ENCODE data around the gene MEX3B.

MEX3B gene

DNA sequence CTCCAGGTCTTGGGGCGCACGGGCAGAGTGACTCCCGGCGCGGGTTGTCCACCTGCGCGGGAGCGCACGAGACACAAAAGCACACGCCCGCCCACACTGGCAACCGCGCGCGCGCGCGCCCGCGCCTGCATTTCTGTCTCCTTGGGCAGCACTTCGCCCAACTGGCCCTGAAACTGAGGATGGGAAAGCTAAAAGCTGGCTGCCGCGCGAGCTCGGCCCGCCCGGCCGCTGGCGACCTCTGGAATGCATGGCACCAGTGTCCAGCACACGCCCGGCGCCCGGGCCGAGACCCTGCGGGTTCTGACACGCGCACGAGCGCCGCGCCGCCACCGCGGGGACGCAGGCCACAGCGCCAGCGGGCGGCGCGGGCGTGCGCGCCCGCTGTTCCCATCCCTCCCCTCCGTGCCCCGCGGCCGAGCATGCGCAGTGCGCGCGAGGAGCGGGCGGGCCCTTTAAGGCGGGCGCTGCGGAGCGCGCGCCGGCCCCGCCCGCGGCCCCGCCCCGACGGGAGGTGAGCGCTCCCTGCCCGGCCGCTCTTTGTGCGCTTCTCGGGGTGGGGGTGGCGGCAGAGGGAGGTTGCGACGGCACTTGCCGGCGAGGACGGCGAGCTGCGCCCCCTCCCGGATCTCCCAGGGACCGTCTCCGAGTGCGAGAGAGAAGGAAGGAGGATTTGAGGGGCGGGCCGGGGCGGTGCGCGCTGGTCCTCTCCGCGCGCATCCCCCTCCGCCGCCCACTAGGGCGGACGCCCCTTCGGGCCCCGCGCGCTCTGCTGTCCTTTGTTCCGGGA, 1.0 kb upstream of the MEX3B start:
- peak; percentile 96 for DNase-seq (ENCODE audit: extremely low spot score)
- ChIA-PET CTCF (interaction anchor here (1.1 to 2.2 kb wide), 2 partner anchors 10 to 11 kb away, joined by 3 to 8 read pairs; no protein-coding TSS in a partner anchor), POLR2A (no interaction called here)
- TF ChIP-seq, protein P1, sequence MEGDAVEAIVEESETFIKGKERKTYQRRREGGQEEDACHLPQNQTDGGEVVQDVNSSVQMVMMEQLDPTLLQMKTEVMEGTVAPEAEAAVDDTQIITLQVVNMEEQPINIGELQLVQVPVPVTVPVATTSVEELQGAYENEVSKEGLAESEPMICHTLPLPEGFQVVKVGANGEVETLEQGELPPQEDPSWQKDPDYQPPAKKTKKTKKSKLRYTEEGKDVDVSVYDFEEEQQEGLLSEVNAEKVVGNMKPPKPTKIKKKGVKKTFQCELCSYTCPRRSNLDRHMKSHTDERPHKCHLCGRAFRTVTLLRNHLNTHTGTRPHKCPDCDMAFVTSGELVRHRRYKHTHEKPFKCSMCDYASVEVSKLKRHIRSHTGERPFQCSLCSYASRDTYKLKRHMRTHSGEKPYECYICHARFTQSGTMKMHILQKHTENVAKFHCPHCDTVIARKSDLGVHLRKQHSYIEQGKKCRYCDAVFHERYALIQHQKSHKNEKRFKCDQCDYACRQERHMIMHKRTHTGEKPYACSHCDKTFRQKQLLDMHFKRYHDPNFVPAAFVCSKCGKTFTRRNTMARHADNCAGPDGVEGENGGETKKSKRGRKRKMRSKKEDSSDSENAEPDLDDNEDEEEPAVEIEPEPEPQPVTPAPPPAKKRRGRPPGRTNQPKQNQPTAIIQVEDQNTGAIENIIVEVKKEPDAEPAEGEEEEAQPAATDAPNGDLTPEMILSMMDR (IDR thresholded peaks at IDR 0.05; ENCODE audit: control extremely low read depth, extremely low read depth, low read depth, missing control alignments): peak; percentile 56

DNA sequence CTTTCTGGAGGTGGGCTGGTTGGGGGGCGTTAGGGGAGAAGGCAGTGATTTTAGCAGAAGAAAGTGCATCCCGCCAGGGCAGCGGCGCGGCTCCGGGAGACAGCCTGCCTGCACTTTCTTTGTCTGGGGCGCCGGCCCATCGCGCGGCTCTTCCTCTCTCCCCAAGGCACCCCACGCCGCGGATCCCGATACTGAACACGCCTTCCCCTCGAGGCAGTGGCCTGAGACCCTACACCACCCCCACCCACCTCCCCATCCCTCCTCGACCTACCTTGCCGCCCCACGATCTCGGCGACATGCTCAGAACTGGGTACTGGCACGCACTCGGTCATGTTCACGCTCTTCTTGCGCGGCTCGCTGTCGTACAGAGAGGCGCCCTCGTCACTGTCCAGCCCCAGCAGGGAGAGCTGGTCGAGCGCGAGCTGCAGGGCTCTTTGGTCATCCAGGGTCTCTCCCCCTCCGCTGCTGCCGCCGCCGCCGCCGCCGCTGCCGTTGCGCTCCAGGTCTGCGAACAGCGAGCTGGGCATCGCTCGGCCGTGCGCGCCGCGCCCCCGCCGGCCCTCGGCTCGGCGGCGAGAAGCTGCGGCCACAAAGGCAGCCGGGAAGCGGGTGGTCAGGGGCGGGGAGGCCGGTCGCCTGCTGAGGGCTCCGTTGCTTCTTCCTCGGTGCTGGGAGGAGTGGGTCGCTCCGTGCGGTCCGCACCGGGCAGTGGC, 483 bp downstream of the MEX3B start:
- TF ChIP-seq, protein P1 (IDR thresholded peaks at IDR 0.05; ENCODE audit: control extremely low read depth, extremely low read depth, low read depth, missing control alignments): peak; percentile 8
- ChIA-PET CTCF (interaction anchor here (0.9 to 1.1 kb wide), 2 partner anchors 13 to 15 kb away, joined by 3 to 4 read pairs; no protein-coding TSS in a partner anchor), POLR2A (no interaction called here)
- DNase-seq (ENCODE audit: extremely low spot score): peak; percentile 44

DNA sequence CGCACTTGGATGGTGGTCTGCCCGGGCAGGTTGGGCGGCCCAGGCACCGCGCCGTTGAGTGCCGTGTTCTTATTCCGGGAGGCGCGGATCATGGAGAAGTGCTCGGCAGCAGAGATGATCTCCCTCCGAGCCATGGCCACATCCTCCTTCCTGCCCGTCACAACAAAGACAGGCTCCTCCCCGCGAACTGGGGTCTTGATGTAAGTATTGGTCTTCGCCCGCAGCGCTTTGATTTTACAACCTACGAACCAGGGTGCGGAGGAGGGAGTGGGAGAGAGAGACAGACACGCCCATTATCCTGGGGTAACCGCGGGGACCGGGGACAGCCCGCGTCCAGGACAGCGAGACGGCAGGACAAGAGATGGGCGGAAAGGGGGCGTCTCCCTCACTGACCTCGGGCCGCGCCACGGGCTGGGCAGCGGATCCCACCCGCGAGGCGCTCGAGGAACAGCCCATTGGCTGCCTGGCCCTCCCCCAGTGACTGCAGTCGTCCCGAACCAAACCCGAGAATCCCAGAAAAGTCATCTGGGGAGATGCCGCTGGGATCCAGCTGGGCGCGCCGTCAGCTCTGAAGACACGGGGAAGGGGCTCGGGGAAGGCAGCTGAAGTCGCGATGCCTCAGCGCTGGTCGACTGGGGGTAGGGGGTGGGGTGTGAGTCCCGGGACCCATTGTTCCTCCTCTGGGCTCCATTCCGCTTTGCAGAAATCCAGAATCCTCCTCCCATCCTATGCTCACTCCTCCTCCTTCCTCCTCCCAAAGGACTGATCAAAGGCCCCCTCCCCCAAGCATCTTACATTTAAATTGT, 1.2 kb downstream of the MEX3B start:
- TF ChIP-seq, protein P1 (IDR thresholded peaks at IDR 0.05; ENCODE audit: control extremely low read depth, extremely low read depth, low read depth, missing control alignments): no peak
- peak; percentile 31 for DNase-seq (ENCODE audit: extremely low spot score)
- ChIA-PET CTCF (no interaction called here), POLR2A (no interaction called here)

- ChIA-PET POLR2A (no interaction called here), CTCF (no interaction called here)
- TF ChIP-seq, protein P1 (IDR thresholded peaks at IDR 0.05; ENCODE audit: control extremely low read depth, extremely low read depth, low read depth, missing control alignments): no peak
- no peak for DNase-seq (ENCODE audit: extremely low spot score)
These were observed 1.9 kb downstream of the MEX3B start for GRCh38 chr15:82043796-82044372.

DNA sequence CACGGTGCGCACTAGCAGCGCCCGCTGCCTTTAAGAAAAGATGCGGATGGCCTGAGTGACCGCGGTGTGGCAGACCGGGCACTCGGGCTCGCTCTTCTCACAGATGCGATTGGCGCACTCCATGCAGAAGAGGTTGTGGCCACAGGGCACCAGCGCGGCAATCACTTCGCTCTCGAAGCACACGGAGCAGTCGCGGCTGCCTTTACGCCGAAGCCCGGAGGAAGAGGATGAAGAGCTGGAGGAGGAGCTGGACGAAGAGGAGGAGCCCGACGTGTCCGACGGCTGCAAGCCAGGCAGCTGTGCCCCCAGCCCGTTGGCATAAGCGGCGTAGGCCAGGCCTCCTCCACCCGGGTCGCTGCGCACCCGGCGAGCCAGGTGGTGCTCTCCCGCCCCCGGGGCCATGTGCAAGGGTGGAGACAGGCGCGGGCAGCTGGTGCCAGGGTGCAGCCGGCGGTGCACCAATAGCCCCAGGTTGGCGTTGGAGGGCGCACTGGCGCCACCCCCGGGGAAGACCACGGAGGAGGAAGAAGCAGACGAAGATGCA, 2.6 kb downstream of the MEX3B start:
- DNase-seq (ENCODE audit: extremely low spot score): no peak
- TF ChIP-seq, protein P1 (IDR thresholded peaks at IDR 0.05; ENCODE audit: control extremely low read depth, extremely low read depth, low read depth, missing control alignments): no peak
- ChIA-PET CTCF (no interaction called here), POLR2A (no interaction called here)

DNA sequence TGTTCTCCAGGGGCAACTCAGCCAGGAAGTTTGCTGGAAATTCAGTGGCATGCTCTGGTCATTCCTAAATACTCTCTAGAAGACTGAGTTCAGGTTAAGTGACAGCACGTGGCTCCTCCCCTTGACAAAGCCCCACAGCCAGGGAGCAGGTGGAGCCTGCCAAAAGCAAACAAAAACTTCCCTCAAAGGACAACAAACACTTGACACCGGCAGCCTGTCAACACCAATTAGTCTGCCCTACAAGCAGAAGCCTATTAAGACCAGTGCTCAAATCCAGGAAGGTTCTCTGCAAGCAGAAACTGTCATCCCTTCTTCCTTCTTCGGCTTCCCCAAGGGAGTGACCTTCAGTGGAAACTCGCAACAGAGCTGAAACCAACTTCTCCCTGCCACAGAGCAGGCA, 5.0 kb downstream of the MEX3B start:
- POLR2A ChIA-PET: no interaction called here
- CTCF ChIA-PET: no interaction called here
- TF ChIP-seq, protein P1 (IDR thresholded peaks at IDR 0.05; ENCODE audit: control extremely low read depth, extremely low read depth, low read depth, missing control alignments): no peak
- no peak for DNase-seq (ENCODE audit: extremely low spot score)
